CD14-positive monocyte (primary cell): ENCODE measurements around the gene SLC51A. TPM values are rescaled to one million over a fixed set of nuclear protein-coding genes. Genes with fewer than 3 reads are reported as not detected.
A peak's percentile ranks its signal among the peaks of the same experiment; 100 is the strongest.

Experiments
- DNase-seq, 3 donors: peaks; one replicate each; pipeline ENCODE4 v3.0.0-alpha.2; 2011 to 2022
- H2AFZ ChIP-seq: 2 replicates; pipeline ENCODE4 v1.6.0; 2012; ENCODE audit warnings: mild to moderate bottlenecking, low read depth, low read length, inconsistent platforms; ENCODE audit not compliant: insufficient read depth, poor library complexity, severe bottlenecking
- H3K27ac ChIP-seq, 2 donors: 1 replicate in 1 of 2; 2 replicates in 1 of 2; pipeline ENCODE4 v1.5.1; 2012 to 2013; ENCODE audit warnings: low read length in 2 of 2, control low read depth in 1 of 2, inconsistent platforms in 1 of 2, low read depth in 1 of 2, mild to moderate bottlenecking in 1 of 2
- H3K27me3 ChIP-seq, 2 donors: one replicate each; pipeline versions ENCODE4 v1.6.0 to v1.6.1; 2011 to 2013; ENCODE audit warnings: low read length in 2 of 2; ENCODE audit not compliant: control insufficient read depth in 2 of 2, insufficient read depth in 2 of 2
- H3K36me3 ChIP-seq, 2 donors: replicated peaks in 1 of 2; 1 replicate in 1 of 2; 2 replicates in 1 of 2; pipeline versions ENCODE4 v1.5.1 to v1.6.1; 2012 to 2013; ENCODE audit warnings: low read length in 2 of 2, control low read depth in 1 of 2, inconsistent platforms in 1 of 2, mild to moderate bottlenecking in 1 of 2; ENCODE audit not compliant: insufficient read depth in 2 of 2, control insufficient read depth in 1 of 2
- H3K4me1 ChIP-seq, 2 donors: 1 replicate in 1 of 2; 2 replicates in 1 of 2; pipeline versions ENCODE4 v1.5.1 to v1.6.1; 2012 to 2013; ENCODE audit warnings: low read length in 2 of 2, control low read depth in 1 of 2, inconsistent platforms in 1 of 2, mild to moderate bottlenecking in 1 of 2, moderate library complexity in 1 of 2; ENCODE audit not compliant: insufficient read depth in 2 of 2, control insufficient read depth in 1 of 2
- H3K4me2 ChIP-seq: replicated peaks from 2 replicates; pipeline ENCODE3; 2012; ENCODE audit warnings: low read length, moderate library complexity, mild to moderate bottlenecking; ENCODE audit not compliant: poor library complexity, severe bottlenecking; ENCODE audit errors: extremely low read depth
- H3K4me3 ChIP-seq, 3 experiments: fragments of 200-600 bp in 1 of 3; sonication (generic) in 1 of 3; replicated peaks in 1 of 3; 1 replicate in 2 of 3; 2 replicates in 1 of 3; pipeline ENCODE4 v1.5.1; 2011 to 2013; ENCODE audit warnings: low read length in 3 of 3, mild to moderate bottlenecking in 3 of 3, control low read depth in 2 of 3, low read depth in 2 of 3, inconsistent platforms in 1 of 3, moderate library complexity in 1 of 3
- H3K79me2 ChIP-seq: 2 replicates; pipeline ENCODE4 v1.6.0; 2012; ENCODE audit warnings: mild to moderate bottlenecking, control low read depth, inconsistent platforms, low read length, moderate library complexity; ENCODE audit not compliant: insufficient read depth
- H3K9ac ChIP-seq: 2 replicates; pipeline ENCODE4 v1.6.0; 2017; ENCODE audit warnings: low read length, mild to moderate bottlenecking; ENCODE audit not compliant: insufficient read depth, poor library complexity, severe bottlenecking
- H3K9me3 ChIP-seq, 2 donors: replicated peaks in 1 of 2; 1 replicate in 1 of 2; 2 replicates in 1 of 2; pipeline versions ENCODE4 v1.5.1 to v1.6.1; 2012 to 2013; ENCODE audit warnings: low read length in 2 of 2, control low read depth in 1 of 2; ENCODE audit not compliant: control insufficient read depth in 1 of 2, insufficient read depth in 1 of 2
- H4K20me1 ChIP-seq: 2 replicates; pipeline ENCODE4 v1.6.0; 2012; ENCODE audit warnings: mild to moderate bottlenecking, low read length, control low read depth, moderate library complexity; ENCODE audit not compliant: insufficient read depth
- H3K27ac Mint-ChIP-seq, 7 donors: one replicate each; pipeline ENCODE4 v1.8.0; 2020; ENCODE audit warnings: mild to moderate bottlenecking in 7 of 7, mixed read lengths in 7 of 7, moderate library complexity in 6 of 7, inconsistent platforms in 2 of 7
- H3K27me3 Mint-ChIP-seq, 3 donors: one replicate each; pipeline ENCODE4 v1.8.0; 2021 to 2022; ENCODE audit warnings: low read depth in 3 of 3, mild to moderate bottlenecking in 3 of 3, mixed read lengths in 3 of 3, moderate library complexity in 3 of 3, inconsistent platforms in 1 of 3
- H3K36me3 Mint-ChIP-seq, 2 donors: one replicate each; pipeline ENCODE4 v1.8.0; 2020; ENCODE audit warnings: mixed read lengths in 2 of 2, inconsistent platforms in 1 of 2, mild to moderate bottlenecking in 1 of 2
- H3K4me1 Mint-ChIP-seq: one replicate; pipeline ENCODE4 v1.8.0; 2020; ENCODE audit warnings: mild to moderate bottlenecking, mixed read lengths
- H3K4me3 Mint-ChIP-seq, 2 donors: one replicate each; pipeline ENCODE4 v1.8.0; 2020; ENCODE audit warnings: mild to moderate bottlenecking in 2 of 2, mixed read lengths in 2 of 2, moderate library complexity in 1 of 2
- H3K9me3 Mint-ChIP-seq, 7 donors: one replicate each; pipeline ENCODE4 v1.8.0; 2020 to 2022; ENCODE audit warnings: mixed read lengths in 7 of 7, mild to moderate bottlenecking in 6 of 7, moderate library complexity in 6 of 7, inconsistent platforms in 2 of 7
- whole genome bisulfite sequencing: methylation state at CpG from one replicate; pipeline ENCODE4 v1.1.5; 2013; ENCODE audit warnings: missing lambda C conversion rate; ENCODE audit not compliant: insufficient coverage; 5-methylcytosine and 5-hydroxymethylcytosine counted together
- intact Hi-C, 2 donors: fragments of 100-400 bp; cut with micrococcal nuclease; formaldehyde crosslinking; loops; one replicate each; pipeline versions ENCODE4 v1.15.0 to v1.15.1; 2023
- polyA plus RNA-seq, 3 donors: library from polyadenylated mRNA; depleted of rRNA in 1 of 3; unstranded in 2 of 3; stranded (reverse) in 1 of 3; fragments of 300-500 nt in 2 of 3; fragments of >200 nt in 1 of 3; fragmentation: Illumina TruSeq in 2 of 3; gene quantifications; 1 replicate in 2 of 3; 2 replicates in 1 of 3; pipeline ENCODE4 v1.2.3, GENCODE V29; 2012 to 2021
- TF ChIP-seq, protein P1 (sequence below): fragments of 200-600 bp; IDR thresholded peaks from one replicate; pipeline ENCODE4 v1.8.0; 2022; ENCODE audit warnings: antibody characterized with exemption, mild to moderate bottlenecking

Gene SLC51A
- polyA plus RNA-seq, 3 donors: 0.27 to 1.1 (median 0.37) TPM

DNA sequence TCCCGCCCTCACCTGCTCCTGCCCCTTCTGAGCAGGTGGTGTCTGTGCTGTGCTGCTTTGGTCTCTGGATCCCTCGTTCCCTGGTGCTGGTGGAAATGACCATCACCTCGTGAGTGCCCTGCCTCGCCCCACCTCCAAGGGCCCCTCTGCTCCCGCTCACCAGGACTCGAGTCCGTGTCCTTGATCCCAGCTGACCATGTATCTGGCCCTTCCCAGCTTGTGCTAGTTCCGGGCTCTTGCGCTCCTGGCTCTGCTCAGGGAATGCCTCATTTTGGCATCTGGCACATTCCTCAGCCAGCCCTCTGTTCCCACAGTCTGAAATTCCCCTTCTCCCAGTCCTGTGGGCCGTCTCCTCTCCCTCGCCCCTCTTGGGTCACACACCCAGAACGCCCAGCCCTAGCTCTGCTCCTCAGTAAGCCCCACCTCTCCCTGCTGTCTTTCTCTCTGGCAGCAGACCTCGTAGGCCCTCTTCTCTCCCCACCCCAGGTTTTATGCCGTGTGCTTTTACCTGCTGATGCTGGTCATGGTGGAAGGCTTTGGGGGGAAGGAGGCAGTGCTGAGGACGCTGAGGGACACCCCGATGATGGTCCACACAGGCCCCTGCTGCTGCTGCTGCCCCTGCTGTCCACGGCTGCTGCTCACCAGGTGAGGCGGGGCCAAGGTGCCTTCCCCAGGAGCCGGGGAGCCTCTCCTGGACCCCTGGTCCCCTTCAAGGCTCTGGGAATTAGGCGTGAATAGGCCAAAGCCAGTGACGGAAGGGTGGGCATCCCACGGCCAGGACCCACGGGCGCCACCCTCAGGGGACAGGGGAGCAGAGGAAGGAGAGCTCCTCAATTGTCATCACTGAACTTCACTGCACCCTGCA is 11.5 kb downstream of the SLC51A start:
- H3K4me3 ChIP-seq: no peak overlapping the region
- H3K4me2 ChIP-seq: no peak overlapping the region
- TF ChIP-seq, protein P1, sequence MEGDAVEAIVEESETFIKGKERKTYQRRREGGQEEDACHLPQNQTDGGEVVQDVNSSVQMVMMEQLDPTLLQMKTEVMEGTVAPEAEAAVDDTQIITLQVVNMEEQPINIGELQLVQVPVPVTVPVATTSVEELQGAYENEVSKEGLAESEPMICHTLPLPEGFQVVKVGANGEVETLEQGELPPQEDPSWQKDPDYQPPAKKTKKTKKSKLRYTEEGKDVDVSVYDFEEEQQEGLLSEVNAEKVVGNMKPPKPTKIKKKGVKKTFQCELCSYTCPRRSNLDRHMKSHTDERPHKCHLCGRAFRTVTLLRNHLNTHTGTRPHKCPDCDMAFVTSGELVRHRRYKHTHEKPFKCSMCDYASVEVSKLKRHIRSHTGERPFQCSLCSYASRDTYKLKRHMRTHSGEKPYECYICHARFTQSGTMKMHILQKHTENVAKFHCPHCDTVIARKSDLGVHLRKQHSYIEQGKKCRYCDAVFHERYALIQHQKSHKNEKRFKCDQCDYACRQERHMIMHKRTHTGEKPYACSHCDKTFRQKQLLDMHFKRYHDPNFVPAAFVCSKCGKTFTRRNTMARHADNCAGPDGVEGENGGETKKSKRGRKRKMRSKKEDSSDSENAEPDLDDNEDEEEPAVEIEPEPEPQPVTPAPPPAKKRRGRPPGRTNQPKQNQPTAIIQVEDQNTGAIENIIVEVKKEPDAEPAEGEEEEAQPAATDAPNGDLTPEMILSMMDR: no peak
- H3K27ac Mint-ChIP-seq: peak overlapping the region in 2 of 7 donors; percentile 34 to 61
- H3K4me3 Mint-ChIP-seq: no peak overlapping the region
- H3K36me3 ChIP-seq: no peaks in the 10 kb centered on the region
- no peaks in the 10 kb centered on the region for H3K36me3 Mint-ChIP-seq
- no peak overlapping the region for H3K9ac ChIP-seq
- H3K4me1 ChIP-seq: peaks cover 9% of the 10 kb centered on the region in 2 donors
- H3K27me3 Mint-ChIP-seq: peaks cover 0 to 4% (median 1%) of the 10 kb centered on the region in 3 donors
- H4K20me1 ChIP-seq: peaks cover 2% of the 10 kb centered on the region
- no peak overlapping the region for H3K27ac ChIP-seq
- H2AFZ ChIP-seq: no peak overlapping the region
- no peak for DNase-seq
- H3K9me3 ChIP-seq: no peaks in the 10 kb centered on the region
- 88% methylated on average over 14 of the region's 24 CpGs for WGBS
- intact Hi-C loops: no loop called here
- peaks cover 17% of the 10 kb centered on the region for H3K4me1 Mint-ChIP-seq
- H3K79me2 ChIP-seq: no peaks in the 10 kb centered on the region
- H3K27me3 ChIP-seq: no peaks in the 10 kb centered on the region
- H3K9me3 Mint-ChIP-seq: no peaks in the 10 kb centered on the region

- Mint-ChIP-seq H3K4me1 (peaks cover 24% of the 10 kb centered on the region), H3K27ac (peak overlapping the region in 4 of 7 donors; percentile 37 to 61 (median 56)), H3K9me3 (peaks cover 0 to 1% (median 0%) of the 10 kb centered on the region in 7 donors), H3K27me3 (peaks cover 0 to 4% (median 1%) of the 10 kb centered on the region in 3 donors), H3K36me3 (peaks cover 16 to 23% of the 10 kb centered on the region in 2 donors), H3K4me3 (peak overlapping the region in 1 of 2 donors; percentile 31)
- Histone ChIP-seq H3K4me3 (no peak overlapping the region), H4K20me1 (peaks cover 6% of the 10 kb centered on the region), H3K9me3 (no peaks in the 10 kb centered on the region), H3K9ac (no peak overlapping the region), H3K36me3 (peaks cover 6 to 29% of the 10 kb centered on the region in 2 donors), H3K79me2 (no peaks in the 10 kb centered on the region), H2AFZ (no peak overlapping the region), H3K4me1 (peaks cover 15 to 17% of the 10 kb centered on the region in 2 donors), H3K27me3 (no peaks in the 10 kb centered on the region), H3K4me2 (no peak overlapping the region), H3K27ac (peak overlapping the region in 1 of 2 donors; percentile 26)
- TF ChIP-seq, protein P1: no peak
- WGBS: 92% methylated on average over 7 of the region's 12 CpGs
- intact Hi-C loops: no loop called here
- DNase-seq: peak; percentile 18 to 72 (median 34)
These were observed 16.0 kb downstream of the SLC51A start for GRCh38 chr3:196232154-196232881.
